HG03575 (cell line): Measurements from ENCODE around the gene SEC22A.
"Not testable (repeated sequence)": the region's sequence is repeated elsewhere in the genome, so short reads cannot be mapped to it uniquely, and the experiment has no call there.

Source experiments
- ATAC-seq: cut with Tn5 transposase; IDR thresholded peaks from one replicate; pipeline ENCODE4 v1.9.1; 2021; ENCODE audit not compliant: unreplicated experiment, insufficient number of reproducible peaks, low FRiP score; ENCODE audit errors: extremely low read depth

The SEC22A gene

DNA sequence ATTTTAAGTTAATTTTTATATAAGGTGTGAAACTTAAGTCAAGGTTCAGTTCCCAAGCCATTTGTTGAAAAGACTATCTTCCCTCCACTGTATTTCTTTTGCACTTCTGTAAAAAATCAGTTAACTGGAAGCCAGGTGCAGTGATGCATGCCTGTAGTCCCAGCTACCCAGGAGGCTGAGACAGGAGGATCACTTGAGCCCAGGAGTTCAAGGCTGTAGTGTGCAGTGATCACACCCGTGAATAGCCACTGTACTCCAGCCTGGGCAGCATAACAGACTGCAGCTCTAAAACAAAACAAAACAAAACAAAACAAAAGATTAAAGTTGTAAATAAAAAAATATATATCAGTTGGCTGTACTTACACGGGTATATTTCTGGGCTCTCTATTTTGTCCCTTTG is 33.1 kb upstream of the SEC22A start:
- ATAC-seq = no peak

DNA sequence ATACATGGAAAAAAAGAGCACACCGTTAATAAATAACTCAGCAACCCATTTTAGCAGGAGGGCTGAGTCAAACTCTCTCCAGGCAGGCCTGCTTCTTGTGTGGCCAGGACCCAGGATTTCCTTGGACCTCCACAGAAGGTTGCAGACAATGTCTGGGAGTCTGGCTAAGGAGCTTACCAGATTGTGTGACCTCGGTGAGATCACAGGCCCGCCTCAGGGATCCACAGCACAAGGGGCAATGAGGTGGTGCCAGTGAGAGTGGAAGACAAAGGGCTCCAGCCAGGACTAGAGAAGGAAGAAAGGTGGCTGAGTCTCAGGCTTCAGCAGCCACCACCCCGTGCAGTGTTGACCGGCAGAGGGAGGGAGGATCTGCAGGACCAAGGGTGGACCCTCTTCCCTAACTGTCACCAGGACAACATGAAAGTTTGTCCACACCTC is 32.2 kb upstream of the SEC22A start:
- no peak for ATAC-seq

DNA sequence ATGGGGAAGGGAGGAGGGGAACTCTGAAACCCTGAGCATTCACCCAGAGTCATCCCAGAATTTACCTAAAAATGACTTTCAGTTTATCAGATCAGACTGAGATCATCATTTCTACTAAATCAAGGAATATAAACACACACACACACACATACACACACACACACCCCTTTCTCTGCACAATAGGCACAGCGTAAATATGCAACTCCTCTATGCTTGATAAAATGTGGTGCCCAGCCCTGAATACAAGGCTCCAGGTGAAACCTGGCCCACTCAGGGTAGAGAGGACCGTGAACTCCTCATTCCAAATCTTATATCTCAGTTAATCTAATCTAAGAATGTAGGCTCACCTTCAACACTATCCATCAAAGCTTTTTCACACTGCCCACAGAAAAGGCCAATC is 31.8 kb upstream of the SEC22A start:
- no peak for ATAC-seq

DNA sequence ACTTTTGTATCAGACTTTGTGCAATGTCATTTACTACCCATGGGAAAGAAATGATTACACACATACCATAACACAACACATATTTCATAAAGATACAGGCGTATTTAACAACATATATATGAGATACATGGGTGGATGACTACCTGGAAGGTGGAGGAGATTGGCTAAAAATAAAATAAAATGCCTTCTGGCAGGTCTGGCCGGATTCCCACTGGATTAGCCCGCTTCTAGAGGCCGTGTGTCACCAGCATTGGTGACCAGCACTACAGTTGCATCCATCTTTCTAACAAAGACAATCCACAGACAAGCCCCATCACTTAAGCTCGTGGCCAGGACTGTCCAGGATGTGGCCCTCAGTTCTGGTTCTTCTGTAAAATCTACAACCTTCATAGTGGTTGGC is 21.0 kb upstream of the SEC22A start:
- ATAC-seq = no peak

DNA sequence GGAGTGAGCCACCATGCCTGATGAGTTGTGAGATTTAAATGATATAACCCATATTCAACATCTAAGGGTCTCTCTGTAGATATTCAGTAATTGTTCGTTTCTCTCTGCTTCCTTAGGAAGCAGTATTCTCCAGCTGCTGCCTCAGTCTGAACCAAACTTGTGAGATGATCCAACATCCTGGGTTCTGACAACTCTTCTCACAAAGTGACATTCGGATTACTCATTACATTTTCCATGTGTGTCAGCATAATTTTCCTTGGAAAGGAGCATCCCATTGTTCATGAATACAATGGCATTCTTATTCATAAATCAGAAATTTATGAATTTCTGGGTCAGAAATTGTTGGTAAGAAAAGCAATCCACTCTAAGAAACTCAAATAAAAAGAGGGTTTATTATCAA is 15.0 kb upstream of the SEC22A start:
- no peak for ATAC-seq

DNA sequence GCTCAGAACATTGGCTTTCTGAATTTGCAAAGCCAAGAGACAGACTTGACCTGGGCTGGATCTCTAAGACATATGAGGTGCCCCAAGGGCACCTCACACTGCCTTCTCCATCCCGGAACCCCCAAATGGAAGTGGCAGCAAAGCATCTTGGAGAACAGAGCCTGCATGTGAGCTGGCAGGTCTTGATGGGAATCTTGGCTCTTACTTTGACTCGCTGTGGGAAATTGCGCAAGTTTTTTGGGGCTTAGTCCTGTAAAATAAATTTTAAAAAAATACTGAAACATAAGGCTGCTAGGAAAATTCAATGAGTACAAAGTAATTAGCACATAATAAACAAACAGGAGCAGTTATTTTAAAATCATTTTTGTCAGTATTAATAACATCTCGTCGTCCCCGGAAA is 13.7 kb upstream of the SEC22A start:
- no peak for ATAC-seq

DNA sequence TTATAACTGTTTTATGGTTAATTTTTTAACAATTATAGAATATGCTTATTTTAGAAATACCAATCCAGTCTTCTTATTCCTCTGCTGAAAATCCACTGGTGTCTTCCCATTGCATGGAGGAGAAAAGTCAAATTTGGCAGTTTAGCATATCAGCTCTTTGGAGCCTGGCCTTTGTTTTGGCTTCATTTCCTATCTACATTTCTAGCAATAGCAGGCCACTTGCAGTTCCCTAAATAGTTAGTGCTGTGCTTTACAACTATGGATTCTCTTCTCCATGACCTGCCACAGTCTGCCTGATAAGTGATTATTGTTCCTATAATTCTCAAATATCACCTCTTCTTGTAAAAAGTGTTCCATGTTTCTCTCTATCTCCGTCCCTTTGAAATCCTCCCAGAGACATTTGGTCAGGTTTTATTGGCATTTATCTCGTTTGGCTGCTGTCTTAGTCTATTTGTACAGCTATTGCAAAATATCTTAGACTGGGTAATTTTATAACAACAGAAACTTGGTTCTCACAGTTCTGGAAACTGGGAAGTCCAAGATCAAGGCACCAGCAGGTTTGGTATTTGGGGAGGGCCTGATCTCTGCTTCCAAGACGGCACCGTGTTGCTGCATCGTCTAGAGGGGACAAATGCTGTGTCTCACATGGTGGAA is 8.2 kb upstream of the SEC22A start:
- ATAC-seq = no peak

DNA sequence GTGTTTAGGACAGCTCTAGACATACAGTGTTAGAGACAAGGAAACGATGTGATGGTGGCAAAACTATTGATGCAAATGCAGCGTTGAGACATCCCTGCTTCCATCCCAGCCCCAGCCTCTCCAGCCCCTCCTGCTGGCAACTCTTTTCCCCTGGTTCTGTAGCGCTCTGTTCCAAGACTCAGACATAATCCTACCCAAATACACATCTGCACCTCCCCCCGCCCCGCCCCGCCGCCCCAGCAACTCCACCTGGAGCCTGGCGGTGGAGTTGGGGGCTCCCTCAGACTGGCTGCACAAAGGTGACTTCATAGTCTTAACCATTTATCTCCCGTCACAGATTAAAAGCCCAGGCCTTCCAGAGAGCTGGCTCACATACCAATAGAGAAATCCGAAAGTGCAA is 7.2 kb upstream of the SEC22A start:
- ATAC-seq = no peak

DNA sequence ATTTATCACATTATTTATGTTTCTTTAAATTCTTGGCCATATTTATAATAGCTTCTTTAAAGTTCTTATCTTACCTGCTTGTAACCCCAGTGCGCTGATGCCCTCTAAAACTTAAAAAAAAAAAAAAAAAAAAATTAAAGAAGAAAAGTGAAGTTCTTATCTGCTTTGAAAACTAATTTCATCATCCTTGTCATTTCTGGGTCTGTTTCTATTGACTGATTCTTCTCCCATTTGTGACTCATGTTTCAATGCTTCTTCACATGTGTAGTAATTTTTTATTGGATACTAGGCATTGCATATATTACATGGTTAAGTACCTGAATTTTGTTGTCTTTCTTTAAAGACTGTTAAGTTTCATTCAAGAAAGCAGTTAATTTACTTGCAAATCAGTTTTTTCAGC is 3.4 kb upstream of the SEC22A start:
- ATAC-seq = no peak

DNA sequence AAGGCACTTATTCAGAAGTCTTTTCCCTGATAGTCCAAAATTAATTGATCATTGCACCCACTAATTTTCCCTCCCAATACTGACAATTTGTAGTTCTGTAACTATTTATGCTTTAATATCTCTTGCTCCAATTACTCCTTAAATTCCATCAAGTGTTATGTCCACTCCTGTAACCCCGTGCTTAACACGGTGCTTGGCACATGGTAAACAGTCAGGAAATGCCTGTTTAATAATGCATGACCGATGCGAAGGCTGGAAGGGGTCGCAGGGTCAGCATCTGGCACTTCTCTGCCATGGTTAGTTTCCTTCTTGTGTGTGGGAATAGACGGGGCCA is 553 bp upstream of the SEC22A start:
- ATAC-seq = peak; percentile 10

DNA sequence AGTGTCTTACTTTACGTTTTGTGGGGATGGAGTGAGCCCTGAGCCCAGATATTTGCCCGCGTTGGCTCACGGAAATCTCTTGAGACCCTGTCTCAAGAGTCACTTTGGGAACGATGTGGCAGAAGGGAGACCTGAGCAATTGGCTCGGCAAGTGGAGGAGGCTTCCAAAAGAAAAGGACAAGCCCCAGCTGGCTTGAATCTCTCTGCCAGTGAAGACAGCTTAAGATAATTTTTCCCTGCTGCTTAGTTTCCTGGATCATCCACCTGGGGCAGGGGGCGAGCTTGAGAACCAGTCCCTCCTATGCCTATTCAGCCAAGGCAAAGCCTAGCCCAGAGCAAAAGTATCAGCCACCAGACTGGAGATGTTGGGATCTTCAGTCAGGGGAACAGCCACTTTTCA is 708 bp downstream of the SEC22A start:
- ATAC-seq = no peak

DNA sequence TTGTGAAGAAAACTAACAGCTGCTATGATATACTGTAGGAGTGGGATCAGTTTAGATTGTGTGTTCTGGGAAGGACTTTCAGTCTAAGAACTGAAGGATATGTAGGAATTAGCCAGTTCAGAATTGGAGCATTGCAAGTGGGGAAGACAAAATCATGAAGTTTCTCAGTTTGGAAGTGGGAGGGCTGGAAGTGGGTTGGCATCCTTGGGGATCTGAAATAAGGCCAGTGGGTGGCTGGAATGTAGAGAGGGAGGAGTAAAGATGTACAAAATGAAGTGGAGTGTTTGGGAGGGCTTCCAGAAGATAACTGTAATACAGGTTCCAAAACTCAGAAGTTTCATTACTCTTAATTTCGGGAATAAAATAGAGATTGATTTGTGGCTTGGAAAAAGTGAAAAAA is 17.2 kb downstream of the SEC22A start:
- ATAC-seq = no peak

DNA sequence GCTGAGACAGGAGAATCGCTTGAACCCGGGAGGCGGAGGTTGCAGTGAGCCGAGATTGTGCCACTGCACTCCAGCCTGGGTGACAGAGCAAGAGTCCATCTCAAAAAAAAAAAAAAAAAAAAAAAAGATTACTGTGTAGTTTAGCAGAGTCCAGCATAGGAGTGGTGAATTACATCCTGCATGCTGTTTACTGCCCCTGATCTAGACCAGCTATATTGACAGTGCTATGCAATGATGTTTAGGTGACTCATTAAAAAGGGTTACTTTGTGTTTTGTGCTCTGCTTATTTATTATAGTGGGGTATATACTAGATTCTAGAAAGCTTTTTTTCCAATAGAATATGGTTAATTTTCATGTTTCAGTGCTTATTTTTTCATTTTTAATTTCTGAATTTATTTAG is 19.6 kb downstream of the SEC22A start:
- not testable (repeated sequence) for ATAC-seq

DNA sequence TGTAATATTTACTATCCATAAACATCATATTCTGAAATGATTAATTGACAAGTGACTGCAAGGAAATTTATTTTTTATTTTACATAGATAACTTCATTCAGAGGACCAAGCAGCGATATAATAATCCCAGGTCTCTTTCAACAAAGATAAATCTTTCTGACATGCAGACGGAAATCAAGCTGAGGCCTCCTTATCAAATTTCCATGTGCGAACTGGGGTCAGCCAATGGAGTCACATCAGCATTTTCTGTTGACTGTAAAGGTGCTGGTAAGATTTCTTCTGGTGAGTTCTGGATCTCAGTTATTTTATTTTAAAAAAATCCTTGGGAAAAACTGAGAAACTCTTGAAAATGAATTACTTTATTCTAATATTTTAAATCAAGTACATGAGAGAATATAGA is 23.3 kb downstream of the SEC22A start:
- ATAC-seq = no peak

DNA sequence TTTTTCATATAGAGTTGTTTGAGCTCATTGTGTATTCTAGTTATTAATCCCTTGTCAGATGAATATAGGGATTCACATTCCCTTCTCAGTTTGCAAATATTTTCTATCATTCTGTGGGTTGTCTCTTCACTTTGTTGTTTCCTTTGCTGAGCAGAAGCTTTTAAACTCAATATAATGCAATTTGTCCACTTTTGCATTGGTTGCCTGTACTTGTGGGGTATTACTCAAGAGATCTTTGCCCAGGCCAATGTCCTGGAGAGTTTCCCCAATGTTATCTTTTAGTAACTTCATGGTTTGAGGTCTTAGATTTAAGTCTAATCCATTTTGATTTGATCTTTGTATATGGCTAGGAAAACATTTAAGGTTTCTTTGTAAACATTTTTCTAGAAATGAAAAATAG is 24.8 kb downstream of the SEC22A start:
- ATAC-seq = no peak

DNA sequence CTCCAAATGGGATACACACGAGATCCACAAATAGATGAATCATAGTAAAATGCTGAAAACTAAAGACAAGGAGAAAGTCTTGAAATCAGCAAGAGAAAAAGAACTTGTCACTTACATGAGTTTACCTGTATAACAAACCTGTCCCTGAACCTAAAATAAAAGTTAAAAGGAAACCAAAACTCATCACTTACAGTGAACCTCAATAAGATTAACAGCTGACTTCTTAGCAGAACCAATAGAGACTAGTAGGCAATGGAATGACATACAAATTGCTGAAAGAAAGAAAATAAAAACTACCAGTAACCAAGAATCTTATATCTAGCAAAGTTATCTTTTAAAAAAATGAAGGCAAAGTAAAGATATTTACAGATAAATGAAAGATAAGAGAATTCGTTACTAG is 27.4 kb downstream of the SEC22A start:
- no peak for ATAC-seq

DNA sequence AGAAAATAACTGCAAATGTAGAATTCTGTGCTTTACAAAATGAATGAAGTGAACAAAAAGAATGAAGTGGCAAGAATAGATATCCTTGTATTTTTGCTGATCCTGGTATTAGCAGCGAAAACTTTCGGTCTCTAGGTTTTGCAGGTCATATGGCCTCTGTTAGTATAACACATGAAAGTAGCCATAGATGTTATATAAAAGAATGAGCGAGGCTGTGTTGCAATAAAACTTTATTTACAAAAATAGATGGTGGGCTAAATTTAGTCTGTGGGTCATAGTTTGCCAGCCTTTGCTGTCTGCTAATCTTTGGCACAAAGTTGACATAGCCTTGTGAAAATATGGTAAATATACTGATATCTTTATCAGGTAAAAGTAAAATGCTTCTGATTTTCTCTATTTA is 35.2 kb downstream of the SEC22A start:
- no peak for ATAC-seq

DNA sequence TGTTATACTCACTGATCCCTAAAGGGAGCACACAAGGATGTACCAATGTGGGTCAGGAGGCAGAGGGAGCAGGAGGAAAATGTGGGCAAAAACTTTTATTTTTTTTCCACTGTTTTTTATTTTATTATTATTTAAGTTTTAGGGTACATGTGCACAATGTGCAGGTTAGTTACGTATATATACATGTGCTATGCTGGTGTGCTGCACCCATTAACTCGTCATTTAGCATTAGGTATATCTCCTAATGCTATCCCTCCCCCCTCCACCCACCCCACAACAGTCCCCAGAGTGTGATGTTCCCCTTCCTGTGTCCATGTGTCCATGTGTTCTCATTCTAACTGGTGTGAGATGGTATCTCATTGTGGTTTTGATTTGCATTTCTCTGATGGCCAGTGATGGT is 37.4 kb downstream of the SEC22A start:
- ATAC-seq = not testable (repeated sequence)

DNA sequence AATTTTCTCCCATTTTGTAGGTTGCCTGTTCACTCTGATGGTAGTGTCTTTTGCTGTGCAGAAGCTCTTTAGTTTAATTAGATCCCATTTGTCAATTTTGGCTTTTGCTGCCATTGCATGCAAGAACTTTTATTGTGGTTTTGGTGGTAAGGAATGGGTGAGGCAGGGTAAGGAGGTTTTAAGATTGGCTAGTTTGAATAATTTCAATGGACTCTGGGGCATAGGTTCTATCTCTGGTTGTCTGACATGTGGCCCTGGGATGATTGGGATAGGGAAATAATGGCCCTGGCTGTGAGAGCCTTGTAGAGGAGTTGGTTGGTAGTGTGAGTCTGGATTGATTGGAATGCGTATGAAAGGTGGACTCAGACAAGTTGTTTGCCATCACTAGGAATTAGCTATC is 38.0 kb downstream of the SEC22A start:
- ATAC-seq = no peak

DNA sequence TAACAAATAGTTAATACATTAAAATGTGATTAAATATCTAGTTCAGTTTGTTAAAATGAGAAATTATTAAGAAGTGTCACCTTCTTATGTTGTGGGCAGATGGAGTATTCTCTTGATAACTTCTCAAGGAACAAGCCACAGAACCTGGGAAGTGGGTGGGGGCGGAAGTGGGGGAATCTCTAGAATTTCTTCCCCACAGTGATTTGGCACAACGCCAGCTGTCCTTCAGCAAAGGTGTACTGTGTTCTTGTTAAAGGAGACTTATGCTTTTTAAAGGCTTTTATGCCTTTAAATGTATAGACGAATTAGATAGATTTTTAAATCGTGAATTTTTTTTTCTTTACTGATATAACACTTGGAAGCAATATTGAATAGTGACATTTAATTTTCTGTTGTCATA is 42.4 kb downstream of the SEC22A start:
- ATAC-seq = no peak

DNA sequence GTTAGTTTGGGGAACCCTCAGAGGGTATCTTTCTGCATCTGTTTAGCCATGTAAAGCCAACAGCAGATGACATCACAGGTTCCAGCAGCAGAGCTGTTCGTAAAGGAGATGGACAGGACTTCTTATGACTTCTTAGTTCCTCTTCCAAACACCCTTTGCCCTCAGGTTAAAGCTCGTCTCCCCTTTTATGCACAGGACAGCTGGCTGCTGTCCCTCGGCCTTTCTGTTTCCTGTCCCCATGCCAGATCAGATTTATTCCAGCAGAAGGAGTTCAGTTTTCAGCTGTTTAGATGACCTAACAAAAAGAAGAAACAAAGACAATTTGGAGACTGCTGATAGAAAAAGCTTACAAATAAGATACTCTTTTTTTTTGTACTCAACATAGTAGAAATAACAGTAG is 45.1 kb downstream of the SEC22A start:
- ATAC-seq = no peak

DNA sequence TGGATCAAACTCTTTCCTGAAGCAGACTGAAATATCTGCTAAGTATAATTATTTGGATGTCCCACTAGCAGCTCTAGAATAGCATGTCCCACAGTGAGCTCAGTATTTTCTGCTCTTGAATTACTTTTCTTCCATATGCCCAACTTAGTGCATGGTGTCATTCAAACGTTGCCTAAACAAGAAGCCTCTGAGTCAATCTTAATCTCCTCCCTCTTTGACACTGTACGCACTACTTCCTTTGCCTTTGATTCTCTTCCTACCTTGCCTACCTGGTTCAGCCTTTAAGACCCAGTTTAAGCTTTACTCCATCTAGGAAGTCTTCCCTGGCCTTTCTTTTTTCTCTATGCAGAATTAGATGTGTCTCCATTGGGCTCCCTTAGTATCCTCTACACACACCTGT is 54.5 kb downstream of the SEC22A start:
- no peak for ATAC-seq
